HEK293T (cell line): ENCODE data around the gene CACNA1S.

Source experiments
- ARNT ChIP-seq: fragments of 450-650 bp; IDR thresholded peaks from 2 replicates; pipeline ENCODE4 v1.6.1; 2017; ENCODE audit warnings: mild to moderate bottlenecking
- BHLHE40 ChIP-seq: fragments of 450-650 bp; IDR thresholded peaks from 2 replicates; pipeline ENCODE4 v1.6.1; 2016; ENCODE audit warnings: mild to moderate bottlenecking, moderate library complexity, borderline replicate concordance
- ELF4 ChIP-seq: fragments of 450-650 bp; IDR thresholded peaks from 2 replicates; pipeline ENCODE4 v1.6.1; 2017; ENCODE audit warnings: antibody characterized with exemption
- FOXA1 ChIP-seq: fragments of 450-650 bp; IDR thresholded peaks from 2 replicates; pipeline ENCODE4 v1.6.1; 2016; ENCODE audit warnings: mild to moderate bottlenecking
- FOXK2 ChIP-seq: fragments of 450-650 bp; IDR thresholded peaks from 2 replicates; pipeline ENCODE4 v1.6.1; 2016; ENCODE audit warnings: mild to moderate bottlenecking
- FOXM1 ChIP-seq: fragments of 450-650 bp; IDR thresholded peaks from 2 replicates; pipeline ENCODE4 v1.6.1; 2017; ENCODE audit warnings: mild to moderate bottlenecking, borderline replicate concordance
- SP1 ChIP-seq: fragments of 450-650 bp; IDR thresholded peaks from 2 replicates; pipeline ENCODE4 v1.6.1; 2017
- TARDBP ChIP-seq: fragments of 450-650 bp; IDR thresholded peaks from 2 replicates; pipeline ENCODE4 v1.6.1; 2016
- ZNF384 ChIP-seq: fragments of 450-650 bp; IDR thresholded peaks from 2 replicates; pipeline ENCODE4 v1.6.1; 2016
- TF ChIP-seq, protein P1 (sequence below): fragments of 450-650 bp; IDR thresholded peaks from 2 replicates; pipeline ENCODE4 v1.6.1; 2016

- TF ChIP-seq ZNF384 (no peak), SP1 (no peak), BHLHE40 (no peak), FOXK2 (no peak), FOXA1 (no peak), TARDBP (no peak), FOXM1 (no peak), ARNT (no peak), ELF4 (no peak)
- TF ChIP-seq, protein P1, sequence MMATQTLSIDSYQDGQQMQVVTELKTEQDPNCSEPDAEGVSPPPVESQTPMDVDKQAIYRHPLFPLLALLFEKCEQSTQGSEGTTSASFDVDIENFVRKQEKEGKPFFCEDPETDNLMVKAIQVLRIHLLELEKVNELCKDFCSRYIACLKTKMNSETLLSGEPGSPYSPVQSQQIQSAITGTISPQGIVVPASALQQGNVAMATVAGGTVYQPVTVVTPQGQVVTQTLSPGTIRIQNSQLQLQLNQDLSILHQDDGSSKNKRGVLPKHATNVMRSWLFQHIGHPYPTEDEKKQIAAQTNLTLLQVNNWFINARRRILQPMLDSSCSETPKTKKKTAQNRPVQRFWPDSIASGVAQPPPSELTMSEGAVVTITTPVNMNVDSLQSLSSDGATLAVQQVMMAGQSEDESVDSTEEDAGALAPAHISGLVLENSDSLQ = no peak
These were observed 19.5 kb downstream of the CACNA1S start for GRCh38 chr1:201092738-201093137.
